GM23338 (cell line): ENCODE data around the gene SELENOK. TPM values are rescaled to one million over a fixed set of nuclear protein-coding genes. Genes with fewer than 3 reads are reported as not detected.

Source experiments
- ATAC-seq: fragments of 200-7000 bp; cut with Tn5 transposase; 3 replicates; pipeline ENCODE4 v1.9.1; 2020
- DNase-seq: peaks from one replicate; pipeline ENCODE4 v3.0.0-alpha.2; 2015; ENCODE audit warnings: low spot score
- H2AFZ ChIP-seq: fragments of 200-600 bp; sonication (generic); 2 replicates; pipeline ENCODE4 v1.8.0; 2016; ENCODE audit warnings: antibody characterized with exemption, mild to moderate bottlenecking, moderate library complexity
- H3F3A ChIP-seq: fragments of 200-600 bp; sonication (generic); replicated peaks from 2 replicates; pipeline ENCODE4 v1.8.0; 2017; ENCODE audit warnings: antibody characterized with exemption, mixed run types, low read depth
- H3K27ac ChIP-seq: fragments of 200-600 bp; sonication (generic); 2 replicates; pipeline ENCODE4 v1.6.1; 2016; ENCODE audit warnings: low read depth
- H3K27me3 ChIP-seq: fragments of 200-600 bp; sonication (generic); 2 replicates; pipeline ENCODE4 v1.8.0; 2016; ENCODE audit warnings: mild to moderate bottlenecking, mixed run types, moderate library complexity; ENCODE audit not compliant: insufficient read depth
- H3K36me3 ChIP-seq: fragments of 200-600 bp; sonication (generic); 2 replicates; pipeline ENCODE4 v1.8.0; 2016; ENCODE audit warnings: mild to moderate bottlenecking; ENCODE audit not compliant: insufficient read depth
- H3K4me1 ChIP-seq: fragments of 200-600 bp; sonication (generic); 2 replicates; pipeline ENCODE4 v1.8.0; 2016; ENCODE audit warnings: mild to moderate bottlenecking, moderate library complexity; ENCODE audit not compliant: insufficient read depth
- H3K4me2 ChIP-seq: fragments of 200-600 bp; sonication (generic); 2 replicates; pipeline ENCODE4 v1.7.1; 2017; ENCODE audit warnings: mixed run types
- H3K4me3 ChIP-seq: fragments of 200-600 bp; sonication (generic); 2 replicates; pipeline ENCODE4 v1.6.1; 2016; ENCODE audit warnings: mixed run types
- H3K79me2 ChIP-seq: fragments of 200-600 bp; sonication (generic); replicated peaks from 2 replicates; pipeline ENCODE4 v1.8.0; 2017; ENCODE audit warnings: mild to moderate bottlenecking; ENCODE audit not compliant: insufficient read depth
- H3K9me2 ChIP-seq: fragments of 200-600 bp; sonication (generic); 2 replicates; pipeline ENCODE4 v1.8.0; 2017; ENCODE audit not compliant: insufficient read depth
- H4K20me1 ChIP-seq: fragments of 200-600 bp; sonication (generic); replicated peaks from 2 replicates; pipeline ENCODE4 v1.8.0; 2017; ENCODE audit warnings: mild to moderate bottlenecking; ENCODE audit not compliant: insufficient read depth
- H3K27ac Mint-ChIP-seq: 2 replicates; pipeline ENCODE4 v1.8.0; 2020; ENCODE audit warnings: inconsistent platforms, mild to moderate bottlenecking, moderate library complexity, mixed read lengths
- H3K27me3 Mint-ChIP-seq: 3 replicates; pipeline ENCODE4 v1.8.0; 2022; ENCODE audit warnings: low read depth, mild to moderate bottlenecking, moderate library complexity, mixed read lengths, inconsistent platforms; ENCODE audit not compliant: insufficient read depth, poor library complexity
- H3K36me3 Mint-ChIP-seq: 3 replicates; pipeline ENCODE4 v1.8.0; 2021; ENCODE audit warnings: low read depth, mild to moderate bottlenecking, inconsistent platforms, moderate library complexity, mixed read lengths
- H3K4me1 Mint-ChIP-seq: 3 replicates; pipeline ENCODE4 v1.8.0; 2020; ENCODE audit warnings: mild to moderate bottlenecking, inconsistent platforms, mixed read lengths
- H3K4me3 Mint-ChIP-seq: 3 replicates; pipeline ENCODE4 v1.8.0; 2021; ENCODE audit warnings: moderate library complexity, mild to moderate bottlenecking, inconsistent platforms, mixed read lengths
- H3K9me3 Mint-ChIP-seq: 3 replicates; pipeline ENCODE4 v1.8.0; 2020; ENCODE audit warnings: moderate library complexity, mild to moderate bottlenecking, inconsistent platforms, mixed read lengths
- CREB1 ChIP-seq: fragments of 250-450 bp; sonication (Bioruptor Pico); IDR thresholded peaks from 2 replicates; pipeline ENCODE4 v1.5.0; 2020; ENCODE audit warnings: low read depth, mild to moderate bottlenecking, moderate library complexity
- CTCF ChIP-seq, 2 experiments: fragments of 200-600 bp in 1 of 2; sonication (generic) in 1 of 2; conservative IDR thresholded peaks; 2 replicates each; pipeline versions ENCODE4 v1.5.1 to v1.6.1; 2016 to 2017; ENCODE audit warnings: antibody characterized with exemption in 2 of 2, low read depth in 2 of 2, mild to moderate bottlenecking in 2 of 2, moderate library complexity in 1 of 2
- ETS1 ChIP-seq: IDR thresholded peaks from 2 replicates; pipeline ENCODE4 v1.6.1; 2016; ENCODE audit warnings: antibody characterized with exemption
- EZH2 ChIP-seq: fragments of 200-600 bp; sonication (generic); IDR thresholded peaks from one replicate; pipeline ENCODE4 v1.8.0; 2017; ENCODE audit warnings: antibody characterized with exemption, mild to moderate bottlenecking, low read depth; ENCODE audit not compliant: unreplicated experiment
- EZH2phosphoT487 ChIP-seq: fragments of 200-600 bp; sonication (generic); IDR thresholded peaks from one replicate; pipeline ENCODE4 v1.8.1; 2018; ENCODE audit warnings: antibody characterized with exemption; ENCODE audit not compliant: unreplicated experiment
- JUNB ChIP-seq: IDR thresholded peaks from one replicate; pipeline ENCODE4 v1.6.1; 2016; ENCODE audit warnings: antibody characterized with exemption; ENCODE audit not compliant: unreplicated experiment
- NANOG ChIP-seq: IDR thresholded peaks from 2 replicates; pipeline ENCODE4 v1.6.1; 2016; ENCODE audit warnings: antibody characterized with exemption, borderline replicate concordance
- POLR2AphosphoS5 ChIP-seq: IDR thresholded peaks from 2 replicates; pipeline ENCODE4 v1.6.1; 2016; ENCODE audit warnings: antibody characterized with exemption, low read depth
- REST ChIP-seq: IDR thresholded peaks from one replicate; pipeline ENCODE4 v1.6.1; 2018; ENCODE audit warnings: antibody characterized with exemption; ENCODE audit not compliant: unreplicated experiment
- STAT1 ChIP-seq: IDR thresholded peaks from one replicate; pipeline ENCODE4 v1.6.1; 2016; ENCODE audit warnings: antibody characterized with exemption; ENCODE audit not compliant: unreplicated experiment
- ZNF114 ChIP-seq: fragments of 250-450 bp; sonication (Bioruptor Pico); IDR thresholded peaks from 2 replicates; pipeline ENCODE4 v1.5.0; 2020; ENCODE audit warnings: mild to moderate bottlenecking, moderate library complexity
- ZNF331 ChIP-seq: fragments of 250-450 bp; sonication (Bioruptor Pico); IDR thresholded peaks from 2 replicates; pipeline ENCODE4 v1.5.0; 2020; ENCODE audit warnings: low read depth, mild to moderate bottlenecking, moderate library complexity
- ZNF462 ChIP-seq: fragments of 250-450 bp; sonication (Bioruptor Pico); IDR thresholded peaks from 2 replicates; pipeline ENCODE4 v1.5.0; 2020; ENCODE audit warnings: mild to moderate bottlenecking, moderate library complexity
- polyA plus RNA-seq: library from polyadenylated mRNA; unstranded; fragments of >200 nt; fragmentation: Nextera tagmentation; extraction: Ambion mirVana; gene quantifications from 2 replicates; pipeline ENCODE4 v1.2.1, GENCODE V29; 2016
- total RNA-seq: library from RNA; depleted of rRNA; stranded (reverse); fragments of >200 nt; shearing (Covaris generic); gene quantifications from 2 replicates; pipeline ENCODE4 v1.2.3, GENCODE V29; 2014

Gene SELENOK
- total and polyA plus RNA-seq, 2 experiments from 2014 or later, result 21.4 to 168 TPM

- Histone ChIP-seq H3K4me1 (no peaks in the 10 kb centered on the region), H2AFZ (no peak overlapping the region), H3K79me2 (no peaks in the 10 kb centered on the region), H3K36me3 (peaks cover 3% of the 10 kb centered on the region), H3K27ac (no peak overlapping the region), H3K4me3 (no peak overlapping the region), H4K20me1 (no peaks in the 10 kb centered on the region), H3K4me2 (no peak overlapping the region), H3K27me3 (no peaks in the 10 kb centered on the region), H3K9me2 (no peaks in the 10 kb centered on the region), H3F3A (no peaks in the 10 kb centered on the region)
- peaks cover 6% of the 10 kb centered on the region for H3K36me3 Mint-ChIP-seq
- no peak overlapping the region for H3K4me3 Mint-ChIP-seq
- no peaks in the 10 kb centered on the region for H3K4me1 Mint-ChIP-seq
- H3K9me3 Mint-ChIP-seq, result peaks cover 7% of the 10 kb centered on the region
- DNase-seq, result no peak
- TF ChIP-seq ZNF462 (no peak), CREB1 (no peak), POLR2AphosphoS5 (no peak), CTCF (conservative IDR thresholded peaks at IDR 0.05; ENCODE audit: low read depth in 2 of 2) (no peak), EZH2phosphoT487 (no peak), STAT1 (no peak), ZNF331 (CRISPR knock-in tag) (no peak), JUNB (no peak), REST (no peak), ETS1 (no peak), ZNF114 (CRISPR knock-in tag) (no peak), NANOG (no peak), EZH2 (no peak)
- H3K27ac Mint-ChIP-seq, result no peak overlapping the region
- no peak for ATAC-seq
- H3K27me3 Mint-ChIP-seq, result no peaks in the 10 kb centered on the region
These were observed 49.5 kb upstream of the SELENOK start for GRCh38 chr3:53941184-53941583.
